ENCODE data around the gene RENBP. TPM values are rescaled to one million over a fixed set of nuclear protein-coding genes. Genes with fewer than 3 reads are reported as not detected.

RENBP gene
- total and polyA plus RNA-seq, 2 of the 13 experiments (the other 11 are each of a cell fraction or from before 2014, with no cell fraction given) = 1.4 to 2.6 TPM

- TF ChIP-seq, protein P1, sequence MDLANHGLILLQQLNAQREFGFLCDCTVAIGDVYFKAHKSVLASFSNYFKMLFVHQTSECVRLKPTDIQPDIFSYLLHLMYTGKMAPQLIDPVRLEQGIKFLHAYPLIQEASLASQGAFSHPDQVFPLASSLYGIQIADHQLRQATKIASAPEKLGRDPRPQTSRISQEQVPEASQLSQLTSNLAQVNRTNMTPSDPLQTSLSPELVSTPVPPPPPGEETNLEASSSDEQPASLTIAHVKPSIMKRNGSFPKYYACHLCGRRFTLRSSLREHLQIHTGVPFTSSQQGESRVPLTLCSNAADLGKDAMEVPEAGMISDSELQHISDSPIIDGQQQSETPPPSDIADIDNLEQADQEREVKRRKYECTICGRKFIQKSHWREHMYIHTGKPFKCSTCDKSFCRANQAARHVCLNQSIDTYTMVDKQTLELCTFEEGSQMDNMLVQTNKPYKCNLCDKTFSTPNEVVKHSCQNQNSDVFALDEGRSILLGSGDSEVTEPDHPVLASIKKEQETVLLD (CRISPR knock-in tag; IDR thresholded peaks at IDR 0.05; ENCODE audit: low read depth) = no peak
- peak; percentile 26; the same call in 1 of the 2 replicates for TF ChIP-seq CREM (IDR thresholded peaks at IDR 0.05)
- no peak for TF ChIP-seq CREM (CRISPR knock-in tag; IDR thresholded peaks at IDR 0.05)
- TF ChIP-seq MXI1 (IDR thresholded peaks at IDR 0.05; ENCODE audit: borderline replicate concordance, low read depth, low read length) = peak; percentile 32; the same call in 1 of the 3 replicates
- no peak for TF ChIP-seq KAT2B (IDR thresholded peaks at IDR 0.05; ENCODE audit: borderline replicate concordance, low read depth, low read length)
- no peak for TF ChIP-seq AHR (CRISPR knock-in tag; IDR thresholded peaks at IDR 0.05)
- TF ChIP-seq GABPB1 (CRISPR knock-in tag; IDR thresholded peaks at IDR 0.05) = peak; percentile 59
- no peak for TF ChIP-seq ZNF292 (CRISPR knock-in tag; IDR thresholded peaks at IDR 0.05; ENCODE audit: borderline replicate concordance, low read depth)
- peak; percentile 5 to 58; a peak in 1 of 4 replicates for TF ChIP-seq NR2F1 (CRISPR knock-in tag; IDR thresholded peaks at IDR 0.05)
- TF ChIP-seq, protein P2, sequence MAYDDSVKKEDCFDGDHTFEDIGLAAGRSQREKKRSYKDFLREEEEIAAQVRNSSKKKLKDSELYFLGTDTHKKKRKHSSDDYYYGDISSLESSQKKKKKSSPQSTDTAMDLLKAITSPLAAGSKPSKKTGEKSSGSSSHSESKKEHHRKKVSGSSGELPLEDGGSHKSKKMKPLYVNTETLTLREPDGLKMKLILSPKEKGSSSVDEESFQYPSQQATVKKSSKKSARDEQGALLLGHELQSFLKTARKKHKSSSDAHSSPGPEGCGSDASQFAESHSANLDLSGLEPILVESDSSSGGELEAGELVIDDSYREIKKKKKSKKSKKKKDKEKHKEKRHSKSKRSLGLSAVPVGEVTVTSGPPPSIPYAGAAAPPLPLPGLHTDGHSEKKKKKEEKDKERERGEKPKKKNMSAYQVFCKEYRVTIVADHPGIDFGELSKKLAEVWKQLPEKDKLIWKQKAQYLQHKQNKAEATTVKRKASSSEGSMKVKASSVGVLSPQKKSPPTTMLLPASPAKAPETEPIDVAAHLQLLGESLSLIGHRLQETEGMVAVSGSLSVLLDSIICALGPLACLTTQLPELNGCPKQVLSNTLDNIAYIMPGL (CRISPR knock-in tag; IDR thresholded peaks at IDR 0.05; ENCODE audit: borderline replicate concordance in 1 of 2, low read depth in 1 of 2) = peak; percentile 80 to 83; a peak in 3 of 4 replicates
- TF ChIP-seq, protein P3, sequence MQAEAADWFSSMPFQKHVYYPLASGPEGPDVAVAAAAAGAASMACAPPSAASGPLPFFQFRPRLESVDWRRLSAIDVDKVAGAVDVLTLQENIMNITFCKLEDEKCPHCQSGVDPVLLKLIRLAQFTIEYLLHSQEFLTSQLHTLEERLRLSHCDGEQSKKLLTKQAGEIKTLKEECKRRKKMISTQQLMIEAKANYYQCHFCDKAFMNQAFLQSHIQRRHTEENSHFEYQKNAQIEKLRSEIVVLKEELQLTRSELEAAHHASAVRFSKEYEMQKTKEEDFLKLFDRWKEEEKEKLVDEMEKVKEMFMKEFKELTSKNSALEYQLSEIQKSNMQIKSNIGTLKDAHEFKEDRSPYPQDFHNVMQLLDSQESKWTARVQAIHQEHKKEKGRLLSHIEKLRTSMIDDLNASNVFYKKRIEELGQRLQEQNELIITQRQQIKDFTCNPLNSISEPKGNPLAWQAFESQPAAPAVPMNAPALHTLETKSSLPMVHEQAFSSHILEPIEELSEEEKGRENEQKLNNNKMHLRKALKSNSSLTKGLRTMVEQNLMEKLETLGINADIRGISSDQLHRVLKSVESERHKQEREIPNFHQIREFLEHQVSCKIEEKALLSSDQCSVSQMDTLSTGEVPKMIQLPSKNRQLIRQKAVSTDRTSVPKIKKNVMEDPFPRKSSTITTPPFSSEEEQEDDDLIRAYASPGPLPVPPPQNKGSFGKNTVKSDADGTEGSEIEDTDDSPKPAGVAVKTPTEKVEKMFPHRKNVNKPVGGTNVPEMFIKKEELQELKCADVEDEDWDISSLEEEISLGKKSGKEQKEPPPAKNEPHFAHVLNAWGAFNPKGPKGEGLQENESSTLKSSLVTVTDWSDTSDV (CRISPR knock-in tag; IDR thresholded peaks at IDR 0.05) = no peak
- TF ChIP-seq NPAS2 (CRISPR knock-in tag; IDR thresholded peaks at IDR 0.05; ENCODE audit: borderline replicate concordance) = no peak
- peak; percentile 67; the same call in 1 of the 2 replicates for TF ChIP-seq RAD21 (CRISPR knock-in tag; IDR thresholded peaks at IDR 0.05)
- 0 out of 2 replicates have a peak, but pooled peaks have one; percentile 71 for TF ChIP-seq ZNF280D (CRISPR knock-in tag; IDR thresholded peaks at IDR 0.05)
- TF ChIP-seq POLR2AphosphoS2 (IDR thresholded peaks at IDR 0.05; ENCODE audit: low read depth, low read length) = peak; percentile 67; the same call in 1 of the 2 replicates
- peak; percentile 61; the same call in 1 of the 2 replicates for TF ChIP-seq PPARG (CRISPR knock-in tag; conservative IDR thresholded peaks at IDR 0.05)
- no peak for TF ChIP-seq IKZF4 (CRISPR knock-in tag; IDR thresholded peaks at IDR 0.05; ENCODE audit: borderline replicate concordance, low read depth, not compliant biosample characterization)
- TF ChIP-seq, protein P4, sequence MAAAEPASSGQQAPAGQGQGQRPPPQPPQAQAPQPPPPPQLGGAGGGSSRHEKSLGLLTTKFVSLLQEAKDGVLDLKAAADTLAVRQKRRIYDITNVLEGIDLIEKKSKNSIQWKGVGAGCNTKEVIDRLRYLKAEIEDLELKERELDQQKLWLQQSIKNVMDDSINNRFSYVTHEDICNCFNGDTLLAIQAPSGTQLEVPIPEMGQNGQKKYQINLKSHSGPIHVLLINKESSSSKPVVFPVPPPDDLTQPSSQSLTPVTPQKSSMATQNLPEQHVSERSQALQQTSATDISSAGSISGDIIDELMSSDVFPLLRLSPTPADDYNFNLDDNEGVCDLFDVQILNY (CRISPR knock-in tag; conservative IDR thresholded peaks at IDR 0.05) = no peak
Measured at GRCh38 chrX:153947009-153947769, 2.7 kb upstream of the RENBP start (continued).

Data from HepG2 (cell line).